Neural progenitor cell (in vitro differentiated cells): ENCODE results near the gene ZNF154. TPM values are rescaled to one million over a fixed set of nuclear protein-coding genes. Genes with fewer than 3 reads are reported as not detected.

Source experiments
- DNase-seq: peaks from one replicate; pipeline ENCODE4 v3.0.0-alpha.2; 2016; ENCODE audit warnings: low spot score
- H2AFZ ChIP-seq: fragments of 200-600 bp; sonication (generic); replicated peaks from 2 replicates; pipeline ENCODE4 v1.6.1; 2016; ENCODE audit warnings: antibody characterized with exemption
- H3F3A ChIP-seq: fragments of 200-600 bp; sonication (generic); 2 replicates; pipeline ENCODE4 v1.6.1; 2016; ENCODE audit warnings: antibody characterized with exemption, low read depth
- H3K27ac ChIP-seq: fragments of 200-600 bp; sonication (generic); 2 replicates; pipeline ENCODE4 v1.5.1; 2016; ENCODE audit warnings: mild to moderate bottlenecking
- H3K27me3 ChIP-seq: fragments of 200-600 bp; sonication (generic); 2 replicates; pipeline ENCODE4 v1.6.1; 2016; ENCODE audit warnings: mild to moderate bottlenecking, moderate library complexity
- H3K36me3 ChIP-seq: fragments of 200-600 bp; sonication (generic); 2 replicates; pipeline ENCODE4 v1.5.1; 2016
- H3K4me1 ChIP-seq: fragments of 200-600 bp; sonication (generic); 2 replicates; pipeline ENCODE4 v1.6.1; 2016; ENCODE audit warnings: mixed run types
- H3K4me2 ChIP-seq: fragments of 200-600 bp; sonication (generic); 2 replicates; pipeline ENCODE4 v1.6.1; 2016
- H3K4me3 ChIP-seq: fragments of 200-600 bp; sonication (generic); 2 replicates; pipeline ENCODE4 v1.5.1; 2016
- H3K79me2 ChIP-seq: fragments of 200-600 bp; sonication (generic); 2 replicates; pipeline ENCODE4 v1.6.1; 2016; ENCODE audit warnings: low read depth
- H3K9ac ChIP-seq: fragments of 200-600 bp; sonication (generic); 2 replicates; pipeline ENCODE4 v1.6.1; 2016
- H3K9me3 ChIP-seq: fragments of 200-600 bp; sonication (generic); 2 replicates; pipeline ENCODE4 v1.5.1; 2016; ENCODE audit warnings: low read depth
- H4K20me1 ChIP-seq: fragments of 200-600 bp; sonication (generic); 2 replicates; pipeline ENCODE4 v1.6.1; 2016; ENCODE audit warnings: low read depth
- H3K27ac Mint-ChIP-seq: 3 replicates; pipeline ENCODE4 v1.8.0; 2021; ENCODE audit warnings: mixed read lengths
- H3K27me3 Mint-ChIP-seq: 2 replicates; pipeline ENCODE4 v1.8.0; 2022; ENCODE audit warnings: low read depth, mild to moderate bottlenecking, inconsistent platforms, moderate library complexity, mixed read lengths; ENCODE audit not compliant: insufficient read depth
- H3K36me3 Mint-ChIP-seq: 3 replicates; pipeline ENCODE4 v1.8.0; 2021; ENCODE audit warnings: mixed read lengths
- H3K4me1 Mint-ChIP-seq: 3 replicates; pipeline ENCODE4 v1.8.0; 2021; ENCODE audit warnings: mixed read lengths
- H3K4me3 Mint-ChIP-seq: 3 replicates; pipeline ENCODE4 v1.8.0; 2021; ENCODE audit warnings: mild to moderate bottlenecking, moderate library complexity, mixed read lengths
- H3K9me3 Mint-ChIP-seq: 3 replicates; pipeline ENCODE4 v1.8.0; 2020; ENCODE audit warnings: mixed read lengths
- CTCF ChIP-seq: fragments of 200-600 bp; sonication (generic); IDR thresholded peaks from 2 replicates; pipeline ENCODE4 v1.5.1; 2017; ENCODE audit warnings: antibody characterized with exemption, mild to moderate bottlenecking
- EZH2 ChIP-seq: fragments of 200-600 bp; sonication (generic); IDR thresholded peaks from 2 replicates; pipeline ENCODE4 v1.6.1; 2017; ENCODE audit warnings: antibody characterized with exemption, mild to moderate bottlenecking, moderate library complexity
- EZH2phosphoT487 ChIP-seq: fragments of 200-600 bp; sonication (generic); IDR thresholded peaks from 2 replicates; pipeline ENCODE4 v1.6.1; 2017; ENCODE audit warnings: antibody characterized with exemption
- total RNA-seq: library from RNA; depleted of rRNA; stranded (reverse); fragments of >200 nt; gene quantifications from 2 replicates; pipeline ENCODE4 v1.2.3, GENCODE V29; 2015; ENCODE audit warnings: low replicate concordance

ZNF154 gene
- total RNA-seq, 1 donor from 2014 or later = 17.3 TPM

GRCh38 chr19:57686727-57687126, 22.3 kb downstream of the ZNF154 start:
- H3K36me3 ChIP-seq = peaks cover 75% of the 10 kb centered on the region
- H3K36me3 Mint-ChIP-seq = peaks cover 90% of the 10 kb centered on the region
- H4K20me1 ChIP-seq = no peaks in the 10 kb centered on the region
- no peak overlapping the region for H3K9ac ChIP-seq
- TF ChIP-seq EZH2 (no peak), CTCF (no peak), EZH2phosphoT487 (no peak)
- H3K4me1 ChIP-seq = peaks cover 9% of the 10 kb centered on the region
- peaks cover 94% of the 10 kb centered on the region for H3K9me3 Mint-ChIP-seq
- no peak overlapping the region for H2AFZ ChIP-seq
- H3K27me3 ChIP-seq = no peaks in the 10 kb centered on the region
- peaks cover 13% of the 10 kb centered on the region for H3K4me1 Mint-ChIP-seq
- peaks cover 16% of the 10 kb centered on the region for H3K27me3 Mint-ChIP-seq
- no peak for DNase-seq
- no peak overlapping the region for H3K27ac ChIP-seq
- no peak overlapping the region for H3K4me3 Mint-ChIP-seq
- H3K27ac Mint-ChIP-seq = no peak overlapping the region
- H3K4me2 ChIP-seq = no peak overlapping the region
- H3K79me2 ChIP-seq = peaks cover 100% of the 10 kb centered on the region
- no peak overlapping the region for H3K4me3 ChIP-seq
- peaks cover 21% of the 10 kb centered on the region for H3F3A ChIP-seq
- peaks cover 57% of the 10 kb centered on the region for H3K9me3 ChIP-seq

- peaks cover 58% of the 10 kb centered on the region for H3K36me3 Mint-ChIP-seq
- Histone ChIP-seq H3K4me2 (peak overlapping the region; percentile 100), H3K4me3 (peak overlapping the region; percentile 95), H3F3A (peaks cover 6% of the 10 kb centered on the region), H2AFZ (peak overlapping the region; percentile 97), H3K36me3 (peaks cover 41% of the 10 kb centered on the region), H3K9me3 (peaks cover 30% of the 10 kb centered on the region), H3K27ac (no peak overlapping the region), H3K9ac (peak overlapping the region; percentile 95), H3K4me1 (peaks cover 9% of the 10 kb centered on the region), H3K27me3 (peaks cover 26% of the 10 kb centered on the region), H4K20me1 (no peaks in the 10 kb centered on the region), H3K79me2 (peaks cover 55% of the 10 kb centered on the region)
- peaks cover 13% of the 10 kb centered on the region for H3K4me1 Mint-ChIP-seq
- peaks cover 80% of the 10 kb centered on the region for H3K9me3 Mint-ChIP-seq
- peak overlapping the region; percentile 96 for H3K4me3 Mint-ChIP-seq
- no peak for DNase-seq
- H3K27me3 Mint-ChIP-seq = peaks cover 18% of the 10 kb centered on the region
- no peak for TF ChIP-seq CTCF
- no peak for TF ChIP-seq EZH2
- TF ChIP-seq EZH2phosphoT487 = no peak
- H3K27ac Mint-ChIP-seq = peak overlapping the region; percentile 81
Measured at GRCh38 chr19:57682226-57682766, 26.7 kb downstream of the ZNF154 start.

- no peak overlapping the region for H3K4me3 ChIP-seq
- H3K27me3 ChIP-seq = peaks cover 78% of the 10 kb centered on the region
- DNase-seq = no peak
- H3K79me2 ChIP-seq = no peaks in the 10 kb centered on the region
- H3K36me3 ChIP-seq = no peaks in the 10 kb centered on the region
- TF ChIP-seq EZH2phosphoT487 (no peak), CTCF (no peak), EZH2 (no peak)
- Mint-ChIP-seq H3K4me1 (no peaks in the 10 kb centered on the region), H3K27ac (no peak overlapping the region), H3K9me3 (peaks cover 28% of the 10 kb centered on the region), H3K27me3 (peaks cover 4% of the 10 kb centered on the region), H3K4me3 (no peak overlapping the region), H3K36me3 (no peaks in the 10 kb centered on the region)
- no peaks in the 10 kb centered on the region for H3K4me1 ChIP-seq
- no peaks in the 10 kb centered on the region for H4K20me1 ChIP-seq
- no peak overlapping the region for H3K9ac ChIP-seq
- H3K9me3 ChIP-seq = no peaks in the 10 kb centered on the region
- H3F3A ChIP-seq = no peaks in the 10 kb centered on the region
- no peak overlapping the region for H3K4me2 ChIP-seq
- H2AFZ ChIP-seq = no peak overlapping the region
- no peak overlapping the region for H3K27ac ChIP-seq
Measured at GRCh38 chr19:57675881-57676280, 33.1 kb downstream of the ZNF154 start.
